ENCODE measurements around the gene MTO1.

Gene MTO1

GRCh38 chr6:73477407-73477806, 15.9 kb downstream of the MTO1 start:
- TF ChIP-seq ZFX (IDR thresholded peaks at IDR 0.05; ENCODE audit: borderline replicate concordance), result no peak
- TF ChIP-seq, protein P1, sequence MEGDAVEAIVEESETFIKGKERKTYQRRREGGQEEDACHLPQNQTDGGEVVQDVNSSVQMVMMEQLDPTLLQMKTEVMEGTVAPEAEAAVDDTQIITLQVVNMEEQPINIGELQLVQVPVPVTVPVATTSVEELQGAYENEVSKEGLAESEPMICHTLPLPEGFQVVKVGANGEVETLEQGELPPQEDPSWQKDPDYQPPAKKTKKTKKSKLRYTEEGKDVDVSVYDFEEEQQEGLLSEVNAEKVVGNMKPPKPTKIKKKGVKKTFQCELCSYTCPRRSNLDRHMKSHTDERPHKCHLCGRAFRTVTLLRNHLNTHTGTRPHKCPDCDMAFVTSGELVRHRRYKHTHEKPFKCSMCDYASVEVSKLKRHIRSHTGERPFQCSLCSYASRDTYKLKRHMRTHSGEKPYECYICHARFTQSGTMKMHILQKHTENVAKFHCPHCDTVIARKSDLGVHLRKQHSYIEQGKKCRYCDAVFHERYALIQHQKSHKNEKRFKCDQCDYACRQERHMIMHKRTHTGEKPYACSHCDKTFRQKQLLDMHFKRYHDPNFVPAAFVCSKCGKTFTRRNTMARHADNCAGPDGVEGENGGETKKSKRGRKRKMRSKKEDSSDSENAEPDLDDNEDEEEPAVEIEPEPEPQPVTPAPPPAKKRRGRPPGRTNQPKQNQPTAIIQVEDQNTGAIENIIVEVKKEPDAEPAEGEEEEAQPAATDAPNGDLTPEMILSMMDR (IDR thresholded peaks at IDR 0.05), result no peak

GRCh38 chr6:73481969-73482368, 20.4 kb downstream of the MTO1 start:
- TF ChIP-seq ZFX (IDR thresholded peaks at IDR 0.05; ENCODE audit: borderline replicate concordance), result no peak
- no peak overlapping the region for H3K27ac ChIP-seq

More at GRCh38 chr6:73477407-73477806, 15.9 kb downstream of the MTO1 start:
- no peak overlapping the region for H3K27ac ChIP-seq

DNA sequence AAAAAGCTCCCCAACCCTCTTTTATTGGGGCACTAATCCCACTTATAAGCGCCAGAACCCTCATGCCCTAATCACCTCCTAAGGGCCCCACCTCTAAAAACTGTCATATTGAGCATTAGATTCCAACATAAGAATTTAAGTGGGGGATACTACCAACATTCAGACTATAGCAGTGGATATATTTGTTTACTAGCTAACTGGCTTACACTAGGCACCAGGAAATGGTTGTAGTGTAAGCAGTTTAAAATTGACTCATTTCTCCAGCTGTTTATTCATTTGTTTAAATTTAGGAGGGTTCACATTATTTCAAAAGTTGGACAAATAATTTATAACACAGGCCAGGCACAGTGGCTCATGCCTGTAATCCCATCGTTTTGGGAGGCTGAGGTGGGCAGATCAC, 22.9 kb downstream of the MTO1 start:
- TF ChIP-seq, protein P1 (IDR thresholded peaks at IDR 0.05), result no peak
- no peak for TF ChIP-seq ZFX (IDR thresholded peaks at IDR 0.05; ENCODE audit: borderline replicate concordance)
- no peak overlapping the region for H3K27ac ChIP-seq

DNA sequence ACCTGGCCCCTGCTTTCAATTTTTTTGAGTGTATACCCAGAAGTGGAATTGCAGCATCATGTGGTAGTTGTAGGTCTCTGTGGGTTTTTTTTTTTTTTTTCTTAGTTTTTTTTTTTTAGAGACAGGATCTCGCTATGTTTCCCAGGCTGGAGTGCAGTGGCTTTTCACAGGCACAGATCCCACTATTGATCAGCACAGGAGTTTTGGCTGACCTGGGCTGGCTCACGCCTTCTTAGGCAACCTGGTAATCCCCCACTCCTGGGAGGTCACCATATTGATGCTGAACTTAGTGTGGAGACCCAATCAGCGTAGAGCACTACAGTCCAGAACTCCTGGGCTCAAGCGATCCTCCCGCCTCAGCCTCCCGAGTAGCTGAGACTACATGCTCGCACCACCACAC, 25.9 kb downstream of the MTO1 start:
- no peak for TF ChIP-seq ZFX (IDR thresholded peaks at IDR 0.05; ENCODE audit: borderline replicate concordance)
- TF ChIP-seq, protein P1 (IDR thresholded peaks at IDR 0.05), result no peak
- no peak overlapping the region for H3K27ac ChIP-seq

DNA sequence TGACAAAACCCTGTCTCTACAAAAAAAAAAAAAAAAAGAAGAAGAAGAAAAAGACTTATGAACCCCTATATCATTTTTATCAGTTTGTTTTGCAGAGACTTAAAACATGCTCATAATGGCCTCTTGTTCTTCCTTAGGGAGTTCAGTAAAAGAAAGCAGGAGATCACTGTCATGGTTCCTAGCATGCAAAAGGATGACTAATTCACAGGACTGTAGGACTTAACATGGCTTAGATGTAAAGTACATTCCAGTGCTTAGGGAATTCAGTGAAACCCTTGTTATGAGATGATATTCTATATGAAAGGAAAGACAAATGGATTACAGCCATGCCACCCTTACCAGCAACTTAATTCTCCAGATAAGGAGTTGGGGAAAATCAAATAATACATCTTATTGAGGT, 29.8 kb downstream of the MTO1 start:
- TF ChIP-seq ZFX (IDR thresholded peaks at IDR 0.05; ENCODE audit: borderline replicate concordance), result no peak
- TF ChIP-seq, protein P1 (IDR thresholded peaks at IDR 0.05), result no peak
- H3K27ac ChIP-seq, result no peak overlapping the region

DNA sequence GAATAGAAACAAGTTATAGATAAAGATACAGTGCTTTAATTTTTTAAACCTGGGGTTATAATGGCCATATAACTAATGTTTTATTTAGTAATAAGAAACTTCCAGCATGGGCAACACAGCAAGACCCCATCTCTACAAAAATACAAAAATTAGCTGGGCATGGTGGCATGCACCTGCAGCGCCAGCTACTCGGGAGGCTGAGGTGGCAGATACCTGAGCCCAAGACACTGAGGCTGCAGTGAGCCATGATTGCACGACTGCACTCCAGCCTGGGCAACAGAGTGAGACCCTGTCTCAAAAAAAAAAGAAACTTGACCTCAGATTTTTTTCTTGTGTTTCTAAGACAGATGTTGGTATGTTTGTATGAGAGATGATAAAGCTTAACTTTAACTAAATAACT, 36.4 kb downstream of the MTO1 start:
- TF ChIP-seq, protein P1 (IDR thresholded peaks at IDR 0.05), result no peak
- TF ChIP-seq ZFX (IDR thresholded peaks at IDR 0.05; ENCODE audit: borderline replicate concordance), result no peak
- H3K27ac ChIP-seq, result no peak overlapping the region

DNA sequence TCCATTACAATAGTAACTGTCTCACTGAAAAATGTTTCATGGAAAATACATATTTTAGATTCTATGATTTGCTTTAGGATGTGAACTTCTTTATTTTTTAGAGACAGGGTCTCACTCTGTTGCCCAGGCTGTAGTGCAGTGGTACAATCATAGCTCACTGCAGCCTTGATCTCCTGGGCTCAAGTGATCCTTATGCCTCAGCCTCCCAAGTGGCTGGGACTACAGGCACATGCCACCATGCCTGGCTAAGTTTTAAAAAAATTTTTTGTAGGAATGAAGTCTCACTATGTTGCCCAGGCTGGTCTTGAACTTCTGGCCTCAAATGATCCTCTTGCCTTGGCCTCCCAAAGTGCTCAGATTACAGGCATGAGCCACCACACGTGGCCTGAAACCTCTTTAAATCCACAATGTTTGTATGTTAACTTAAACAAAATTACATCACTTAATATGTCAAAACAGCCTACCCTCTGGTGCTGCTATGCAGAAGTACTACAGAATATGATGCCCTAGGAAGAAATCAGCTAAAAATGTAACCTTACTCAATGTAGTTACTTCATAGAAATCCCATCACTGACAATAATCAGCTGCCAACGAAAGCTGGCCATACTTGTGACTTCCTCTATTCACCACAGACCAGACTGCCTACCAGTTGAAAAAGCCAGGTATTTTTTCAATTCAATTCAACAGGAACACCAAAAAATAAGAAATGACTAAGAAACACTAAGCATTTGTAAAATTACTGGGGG, 41.7 kb downstream of the MTO1 start:
- TF ChIP-seq, protein P1 (IDR thresholded peaks at IDR 0.05), result no peak
- no peak overlapping the region for H3K27ac ChIP-seq

GRCh38 chr6:73504160-73504559, 42.6 kb downstream of the MTO1 start:
- TF ChIP-seq, protein P1 (IDR thresholded peaks at IDR 0.05), result no peak
- no peak for TF ChIP-seq ZFX (IDR thresholded peaks at IDR 0.05; ENCODE audit: borderline replicate concordance)
- no peak overlapping the region for H3K27ac ChIP-seq
